Aorta (tissue), 5 donors: ENCODE data around the gene LARP6. TPM values are rescaled to one million over a fixed set of nuclear protein-coding genes. Genes with fewer than 3 reads are reported as not detected.

Experiments used
- ATAC-seq: fragments of 200-7000 bp; cut with Tn5 transposase; one replicate; pipeline ENCODE4 v1.9.1; 2022; ENCODE audit warnings: moderate library complexity; ENCODE audit not compliant: low FRiP score
- DNase-seq, 2 donors: peaks; one replicate each; pipeline ENCODE4 v3.0.0-alpha.2; 2020
- H3K27ac ChIP-seq, 2 donors: one replicate each; pipeline ENCODE4 v1.5.1; 2013; ENCODE audit warnings: low read length in 2 of 2, mild to moderate bottlenecking in 2 of 2, moderate library complexity in 2 of 2, control low read depth in 1 of 2, inconsistent platforms in 1 of 2, low read depth in 1 of 2
- H3K27me3 ChIP-seq, 2 donors: one replicate each; pipeline ENCODE4 v1.6.1; 2013; ENCODE audit warnings: control low read depth in 1 of 2, low read length in 1 of 2, mild to moderate bottlenecking in 1 of 2, moderate library complexity in 1 of 2; ENCODE audit not compliant: insufficient read depth in 2 of 2, control insufficient read depth in 1 of 2
- H3K36me3 ChIP-seq, 2 donors: one replicate each; pipeline ENCODE4 v1.6.1; 2013; ENCODE audit warnings: control low read depth in 1 of 2, low read length in 1 of 2, mild to moderate bottlenecking in 1 of 2; ENCODE audit not compliant: insufficient read depth in 2 of 2, control insufficient read depth in 1 of 2
- H3K4me1 ChIP-seq, 2 donors: one replicate each; pipeline ENCODE4 v1.6.1; 2013; ENCODE audit warnings: low read length in 2 of 2, control low read depth in 1 of 2, mild to moderate bottlenecking in 1 of 2, moderate library complexity in 1 of 2; ENCODE audit not compliant: insufficient read depth in 2 of 2, control insufficient read depth in 1 of 2
- H3K4me3 ChIP-seq, 2 donors: one replicate each; pipeline ENCODE4 v1.5.1; 2013; ENCODE audit warnings: low read length in 2 of 2, control low read depth in 1 of 2, mild to moderate bottlenecking in 1 of 2
- H3K9me3 ChIP-seq: one replicate; pipeline ENCODE4 v1.6.1; 2013; ENCODE audit warnings: mild to moderate bottlenecking, low read length; ENCODE audit not compliant: control insufficient read depth
- WGBS, 2 donors: extraction: QIAGEN DNeasy Blood & Tissue Kit; methylation state at CpG; one replicate each; pipeline ENCODE4 v1.1.7; 2013; 5-methylcytosine and 5-hydroxymethylcytosine counted together
- intact Hi-C, 2 donors: fragments of 100-400 bp; cut with DNase I; formaldehyde crosslinking; loops; one replicate each; pipeline versions ENCODE4 v1.14.2 to v1.15.0; 2022
- polyA plus RNA-seq, 2 donors: library from polyadenylated mRNA; stranded (reverse); fragments of 200-250 nt; gene quantifications; one replicate each; pipeline ENCODE4 v1.2.3, GENCODE V29; 2013
- total RNA-seq, 2 donors: library from RNA; stranded (reverse); fragmentation: NEBNext Ultra II Directional; extraction: Animal tissue kit (Norgen Biotek cat#: 25700); gene quantifications; one replicate each; pipeline ENCODE4 v1.2.1, GENCODE V29; 2021
- donor health status: healthy with polysubstance abuse.
- donor health status: Bipolar disorder and iron deficiency.
- donor health status: DM: no; HTN: no; CAD: no.
- donor health status: DM: no; HTN: no; CAD: no.
- donor health status: DM: yes; HTN: yes; CAD: no.

Gene LARP6
- total and polyA plus RNA-seq, 4 donors, result 31.2 to 73.3 (median 45.9) TPM

DNA sequence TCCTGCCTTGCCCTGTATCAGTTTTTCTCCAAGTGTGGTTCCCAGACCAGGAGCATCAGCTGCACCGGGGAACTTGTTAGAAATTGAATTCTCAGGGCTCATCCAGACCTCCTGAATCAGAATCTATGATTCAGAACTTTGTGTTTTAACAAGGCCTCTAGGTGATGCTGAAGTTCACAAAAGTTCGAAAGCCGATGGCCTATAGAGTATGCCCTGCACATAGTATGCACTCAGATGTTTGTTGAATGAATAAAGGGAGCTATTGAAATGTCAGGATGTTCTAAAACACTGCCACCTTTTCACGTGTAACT lies 664 bp upstream of the LARP6 start:
- no peaks in the 10 kb centered on the region for H3K9me3 ChIP-seq
- H3K4me3 ChIP-seq, result peak overlapping the region; percentile 72 to 73
- DNase-seq (no peak), ATAC-seq (no peak)
- intact Hi-C loops, result no loop called here
- H3K36me3 ChIP-seq, result peaks cover 0 to 2% of the 10 kb centered on the region in 2 donors
- no peaks in the 10 kb centered on the region for H3K4me1 ChIP-seq
- peak overlapping the region; percentile 82 to 83 for H3K27ac ChIP-seq
- H3K27me3 ChIP-seq, result no peaks in the 10 kb centered on the region
- 26 to 34% methylated on average over 4 of the region's 4 CpGs for WGBS, 2 donors

DNA sequence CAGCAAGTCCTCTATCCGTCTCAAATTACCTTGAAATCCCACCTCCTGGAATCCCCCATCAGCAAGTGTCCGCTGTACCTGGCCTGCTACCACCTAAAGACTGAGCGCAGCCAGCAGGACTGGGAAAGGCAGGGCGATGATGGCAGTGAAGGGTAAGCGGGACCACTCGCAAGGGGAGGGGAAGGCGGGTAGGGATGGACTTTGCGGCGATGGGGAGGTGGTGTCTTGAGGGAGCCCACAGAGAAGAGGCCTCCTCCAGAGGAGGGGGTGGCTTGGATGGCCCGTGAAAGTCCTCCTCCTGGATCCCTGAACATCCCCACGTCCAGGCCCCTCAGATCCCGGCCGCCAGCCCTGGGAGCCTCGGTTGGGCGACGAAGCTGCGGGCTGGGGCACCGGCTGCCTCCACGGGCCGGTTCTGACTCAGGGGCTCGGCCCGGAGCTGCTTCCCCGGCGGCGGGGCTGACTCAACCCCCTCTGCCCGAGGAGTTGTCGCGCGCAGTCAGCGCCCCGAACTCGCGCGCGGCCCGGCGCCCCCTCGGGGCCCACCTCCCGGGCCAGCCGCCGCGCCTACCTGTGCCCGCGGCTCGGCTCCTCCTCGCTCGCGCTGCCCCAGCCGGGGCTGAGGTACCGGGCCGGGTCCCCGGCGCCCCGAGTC lies 512 bp downstream of the LARP6 start:
- H3K27ac ChIP-seq, result peak overlapping the region; percentile 83 to 87
- H3K9me3 ChIP-seq, result no peaks in the 10 kb centered on the region
- intact Hi-C loops, result no loop called here
- DNase-seq, result peak; percentile 65 to 88
- no peaks in the 10 kb centered on the region for H3K4me1 ChIP-seq
- no peaks in the 10 kb centered on the region for H3K27me3 ChIP-seq
- H3K4me3 ChIP-seq, result peak overlapping the region; percentile 72 to 73
- peaks cover 0 to 2% of the 10 kb centered on the region in 2 donors for H3K36me3 ChIP-seq
- 1% methylated on average over 52 to 54 of the region's 54 CpGs for WGBS, 2 donors
- ATAC-seq, result peak; percentile 49

DNA sequence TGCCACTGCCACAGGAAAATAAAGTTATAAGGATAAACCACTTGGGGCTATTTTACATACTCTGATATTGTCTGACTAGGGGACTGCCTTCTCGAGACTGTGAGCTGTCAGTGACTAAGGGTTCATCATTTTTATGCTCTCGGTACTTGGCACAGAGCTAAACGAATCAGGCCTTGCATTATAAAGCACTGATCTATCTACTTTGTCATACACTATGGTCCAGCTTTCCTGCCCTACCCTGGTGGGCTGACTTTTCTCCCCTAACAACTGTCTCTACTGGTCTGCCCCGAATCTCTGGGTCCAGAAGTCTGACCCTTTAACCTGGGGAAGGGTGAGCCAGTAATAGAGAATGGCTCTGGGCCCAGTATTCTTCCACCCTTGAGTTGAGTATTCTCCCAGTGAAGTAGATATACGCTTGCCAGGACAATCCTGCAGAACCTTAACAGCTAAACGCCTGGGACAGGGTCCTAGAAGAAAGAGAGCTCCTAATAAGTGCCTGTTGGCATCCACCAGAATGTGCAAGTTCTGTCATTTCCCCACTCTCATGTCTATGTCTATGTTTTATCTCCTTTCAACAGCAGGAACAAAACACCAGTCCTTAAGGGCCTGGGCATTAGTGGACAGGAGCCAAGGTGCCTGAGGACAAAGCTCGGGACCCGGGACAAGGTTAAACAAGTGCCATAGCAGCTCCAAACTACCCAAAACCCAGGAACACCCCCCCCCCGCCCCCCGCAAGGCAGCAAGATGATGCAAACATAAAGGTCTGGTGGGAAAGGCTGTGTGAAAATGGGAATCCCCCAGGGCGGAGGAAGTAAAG lies 1.2 kb downstream of the LARP6 start:
- peak overlapping the region; percentile 72 to 73 for H3K4me3 ChIP-seq
- peaks cover 0 to 2% of the 10 kb centered on the region in 2 donors for H3K36me3 ChIP-seq
- intact Hi-C loops, result no loop called here
- peak overlapping the region in 1 of 2 donors; percentile 49 for H3K27ac ChIP-seq
- H3K27me3 ChIP-seq, result no peaks in the 10 kb centered on the region
- DNase-seq (no peak), ATAC-seq (no peak)
- H3K9me3 ChIP-seq, result no peaks in the 10 kb centered on the region
- WGBS, 2 donors, result 28 to 29% methylated on average over 11 of the region's 11 CpGs
- no peaks in the 10 kb centered on the region for H3K4me1 ChIP-seq

DNA sequence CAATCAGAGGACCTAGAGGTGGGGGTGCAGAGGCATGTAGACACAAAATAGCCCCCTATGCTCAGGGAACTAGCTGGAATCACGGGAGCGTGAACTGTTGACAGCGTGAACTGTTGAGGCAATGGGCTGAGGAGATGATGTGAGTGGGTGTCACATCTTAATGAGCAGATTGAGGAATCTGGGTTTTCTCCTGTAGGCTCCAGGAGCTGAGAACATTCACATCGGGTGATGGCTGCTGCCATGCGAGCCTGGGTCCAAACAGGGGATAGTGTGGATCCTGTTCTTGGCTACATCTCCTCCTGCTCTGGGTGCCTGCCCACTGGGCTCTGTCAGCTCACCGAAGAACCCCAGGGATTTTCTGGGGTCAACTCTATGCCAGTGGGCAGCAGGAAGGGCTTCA lies 2.1 kb downstream of the LARP6 start:
- Histone ChIP-seq H3K9me3 (no peaks in the 10 kb centered on the region), H3K36me3 (peaks cover 0 to 2% of the 10 kb centered on the region in 2 donors), H3K27ac (no peak overlapping the region), H3K4me1 (no peaks in the 10 kb centered on the region), H3K27me3 (no peaks in the 10 kb centered on the region), H3K4me3 (no peak overlapping the region)
- DNase-seq, result no peak
- no peak for ATAC-seq
- 87 to 92% methylated on average over 6 of the region's 6 CpGs for WGBS, 2 donors
- intact Hi-C loops, result no loop called here

GRCh38 chr15:70845602-70846360 lies 8.2 kb downstream of the LARP6 start:
- 94 to 97% methylated on average over 6 of the region's 6 CpGs for WGBS, 2 donors
- Histone ChIP-seq H3K4me1 (no peaks in the 10 kb centered on the region), H3K9me3 (no peaks in the 10 kb centered on the region), H3K4me3 (no peak overlapping the region), H3K36me3 (peaks cover 1 to 3% of the 10 kb centered on the region in 2 donors), H3K27ac (no peak overlapping the region), H3K27me3 (no peaks in the 10 kb centered on the region)
- ATAC-seq (no peak), DNase-seq (no peak)
- intact Hi-C loops, result no loop called here

GRCh38 chr15:70837476-70837875 lies 16.5 kb downstream of the LARP6 start:
- Histone ChIP-seq H3K4me1 (peaks cover 2 to 8% of the 10 kb centered on the region in 2 donors), H3K9me3 (no peaks in the 10 kb centered on the region), H3K4me3 (no peak overlapping the region), H3K36me3 (peaks cover 0 to 3% of the 10 kb centered on the region in 2 donors), H3K27me3 (no peaks in the 10 kb centered on the region), H3K27ac (no peak overlapping the region)
- ATAC-seq, result no peak
- intact Hi-C loops, result no loop called here
- no peak for DNase-seq
- 94 to 98% methylated on average over 2 of the region's 2 CpGs for WGBS, 2 donors

- H3K4me3 ChIP-seq, result no peak overlapping the region
- WGBS, 2 donors, result 5 to 6% methylated on average over 3 of the region's 3 CpGs
- DNase-seq (no peak), ATAC-seq (peak; percentile 9)
- H3K36me3 ChIP-seq, result no peaks in the 10 kb centered on the region
- intact Hi-C loops, result no loop called here
- peaks cover 2 to 8% of the 10 kb centered on the region in 2 donors for H3K4me1 ChIP-seq
- no peaks in the 10 kb centered on the region for H3K27me3 ChIP-seq
- H3K9me3 ChIP-seq, result no peaks in the 10 kb centered on the region
- H3K27ac ChIP-seq, result peak overlapping the region; percentile 80 to 90
These were observed 18.1 kb downstream of the LARP6 start for GRCh38 chr15:70835841-70836240.

DNA sequence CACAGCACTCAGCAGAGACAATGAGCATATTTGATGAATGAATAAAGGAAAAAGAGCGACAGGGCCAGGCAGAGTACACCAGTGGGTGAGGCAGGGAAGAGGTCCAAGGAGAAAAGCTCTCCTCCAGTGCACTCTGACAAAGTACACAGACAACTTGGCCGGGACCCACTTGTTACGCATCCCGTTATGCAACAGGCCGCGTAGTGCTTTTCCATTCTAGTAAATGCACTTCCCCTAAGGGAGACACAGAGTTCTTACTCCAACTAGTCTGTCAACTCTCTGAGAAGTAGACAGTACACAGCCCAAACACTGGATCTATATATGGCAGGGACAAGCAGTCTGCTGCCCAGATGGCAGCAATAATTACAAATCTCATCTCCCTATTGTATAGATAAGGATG lies 18.5 kb downstream of the LARP6 start:
- Histone ChIP-seq H3K4me3 (no peak overlapping the region), H3K9me3 (no peaks in the 10 kb centered on the region), H3K27me3 (no peaks in the 10 kb centered on the region), H3K4me1 (peaks cover 2 to 8% of the 10 kb centered on the region in 2 donors), H3K27ac (peak overlapping the region; percentile 80 to 90), H3K36me3 (peaks cover 0 to 1% of the 10 kb centered on the region in 2 donors)
- peak; percentile 82 for ATAC-seq
- 25 to 32% methylated on average over 6 of the region's 6 CpGs for WGBS, 2 donors
- intact Hi-C loops, result no loop called here
- DNase-seq, result peak; percentile 86 to 91
